SK-N-SH (cell line): ENCODE measurements around the gene ZNF679.

Source experiments
- CHD2 ChIP-seq: fragments of 150-350 bp; IDR thresholded peaks from 2 replicates; pipeline ENCODE4 v1.6.1; 2018; ENCODE audit warnings: low read length; ENCODE audit not compliant: partially characterized antibody
- CTCF ChIP-seq: fragments of 200-600 bp; sonication (generic); IDR thresholded peaks from 2 replicates; pipeline ENCODE4 v1.6.1; 2017; ENCODE audit warnings: antibody characterized with exemption, mild to moderate bottlenecking, moderate library complexity
- MAX ChIP-seq: IDR thresholded peaks from 2 replicates; pipeline ENCODE4 v1.4.0; 2012; ENCODE audit warnings: low read depth
- REST ChIP-seq: IDR thresholded peaks from 2 replicates; pipeline ENCODE4 v1.6.1; 2012; ENCODE audit warnings: mild to moderate bottlenecking, low read depth, low read length, moderate library complexity
- TEAD4 ChIP-seq: IDR thresholded peaks from 2 replicates; pipeline ENCODE4 v1.4.0; 2012; ENCODE audit warnings: mild to moderate bottlenecking, borderline replicate concordance; ENCODE audit not compliant: insufficient read depth
- ZBTB33 ChIP-seq: IDR thresholded peaks from 2 replicates; pipeline ENCODE4 v1.4.0; 2012; ENCODE audit warnings: low read depth, borderline replicate concordance

- TF ChIP-seq CTCF (no peak), MAX (no peak), REST (no peak), ZBTB33 (no peak), TEAD4 (no peak), CHD2 (no peak)
Measured at GRCh38 chr7:64314566-64314965, 86.3 kb downstream of the ZNF679 start.
